ENCODE measurements around the gene PHACTR1.

PHACTR1 gene

GRCh38 chr6:12851123-12851695, 134.6 kb downstream of the PHACTR1 start:
- no peak for DNase-seq

DNA sequence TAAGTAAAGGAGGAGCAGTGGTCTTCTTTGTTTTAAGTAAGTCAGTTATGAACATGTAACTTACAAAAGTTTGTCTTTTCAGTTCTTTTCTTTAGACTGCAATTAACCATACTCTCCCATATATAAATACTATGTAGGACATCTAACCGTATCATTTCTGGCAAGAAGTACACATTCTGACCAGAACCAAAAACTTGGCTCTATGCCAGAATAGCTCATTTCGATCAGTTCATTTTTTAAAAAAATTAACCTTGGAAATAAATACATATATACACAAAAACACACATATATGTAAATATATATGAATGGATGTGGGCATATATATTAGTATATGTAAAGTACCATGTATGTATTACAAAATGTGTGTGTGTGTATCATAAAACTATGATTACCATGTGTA, 145.0 kb downstream of the PHACTR1 start:
- DNase-seq, result no peak

GRCh38 chr6:12865117-12865516, 148.6 kb downstream of the PHACTR1 start:
- no peak for DNase-seq

DNA sequence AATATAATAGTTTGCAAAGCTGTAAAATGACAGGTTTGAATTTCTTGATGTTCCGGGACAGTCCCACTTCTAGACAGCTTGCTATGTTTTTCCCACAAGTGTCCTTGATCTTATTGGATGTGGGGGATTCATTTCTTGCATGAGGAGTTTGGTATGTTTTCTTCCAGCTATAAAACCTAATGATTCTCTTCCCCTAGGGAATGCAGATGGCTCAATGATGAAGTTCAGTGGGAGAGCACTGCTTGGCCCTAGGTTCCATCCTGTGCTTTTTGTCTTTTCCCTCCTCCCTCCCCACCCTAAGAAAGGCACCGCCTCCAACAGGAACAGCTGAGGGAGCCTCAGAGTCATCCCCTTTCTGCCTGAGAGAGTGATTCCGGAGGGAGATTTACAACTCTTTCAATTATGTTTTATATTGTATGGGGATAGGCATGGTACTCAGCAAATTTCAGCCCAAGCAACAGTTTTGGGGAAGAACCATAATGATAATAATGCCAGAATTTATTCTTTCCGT, 149.2 kb downstream of the PHACTR1 start:
- no peak for DNase-seq

DNA sequence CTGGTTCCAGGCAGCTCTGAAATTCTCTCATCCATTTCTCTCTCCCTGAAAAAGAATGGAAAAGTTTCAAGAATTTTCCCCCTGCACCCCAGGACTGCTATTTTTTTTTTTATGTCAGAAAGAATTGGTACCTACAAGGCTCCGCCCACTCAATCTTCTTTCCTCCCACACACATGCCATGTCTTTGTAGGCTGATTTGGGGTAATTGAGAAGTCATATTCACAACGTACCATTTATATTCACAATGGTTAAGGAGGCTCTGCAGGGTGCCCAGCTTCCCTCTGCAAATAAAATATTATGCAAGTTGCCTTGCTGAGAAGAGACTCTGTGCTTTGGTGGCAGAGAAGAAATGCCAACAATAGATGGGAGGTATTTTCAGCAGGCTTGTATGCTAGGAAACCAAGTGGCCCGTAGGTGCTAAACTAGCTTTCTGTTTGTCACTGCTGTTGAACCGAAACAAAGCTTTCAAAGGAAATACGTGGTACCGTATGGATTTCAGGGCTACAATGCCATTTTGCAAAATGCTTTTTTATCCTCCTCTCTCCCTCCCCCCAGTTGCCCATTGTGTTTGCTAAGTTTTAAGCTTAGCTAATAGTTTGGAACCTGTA, 150.0 kb downstream of the PHACTR1 start:
- no peak for DNase-seq

DNA sequence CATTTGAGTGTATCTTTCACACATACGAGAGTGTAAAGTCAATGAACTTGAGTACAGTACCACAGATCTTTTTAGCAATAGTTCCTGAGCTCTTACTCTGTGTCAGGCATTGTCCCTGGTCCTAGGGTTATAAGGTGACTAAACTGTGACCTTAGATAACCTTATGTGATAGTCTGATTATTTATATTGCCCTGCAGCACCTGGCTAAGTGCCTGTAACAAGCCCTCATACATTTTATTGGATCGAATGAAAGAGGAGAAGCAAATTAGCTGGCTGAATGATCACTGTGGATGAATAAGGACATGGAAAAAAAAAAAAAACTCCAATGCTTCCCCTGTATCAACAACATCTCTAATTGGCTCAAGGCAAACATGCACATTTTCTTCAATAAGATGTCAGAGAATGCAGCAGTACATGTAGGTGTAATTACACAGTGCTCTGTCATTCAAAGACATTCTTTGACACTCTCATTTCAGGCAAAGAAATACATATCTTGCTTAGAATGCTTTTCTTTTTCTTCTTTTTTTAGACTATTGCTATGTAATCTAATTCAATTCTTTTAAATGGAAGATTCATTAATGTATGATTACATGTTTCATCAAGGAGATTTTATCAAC, 153.4 kb downstream of the PHACTR1 start:
- no peak for DNase-seq

GRCh38 chr6:12873691-12874090, 157.1 kb downstream of the PHACTR1 start:
- DNase-seq, result no peak

DNA sequence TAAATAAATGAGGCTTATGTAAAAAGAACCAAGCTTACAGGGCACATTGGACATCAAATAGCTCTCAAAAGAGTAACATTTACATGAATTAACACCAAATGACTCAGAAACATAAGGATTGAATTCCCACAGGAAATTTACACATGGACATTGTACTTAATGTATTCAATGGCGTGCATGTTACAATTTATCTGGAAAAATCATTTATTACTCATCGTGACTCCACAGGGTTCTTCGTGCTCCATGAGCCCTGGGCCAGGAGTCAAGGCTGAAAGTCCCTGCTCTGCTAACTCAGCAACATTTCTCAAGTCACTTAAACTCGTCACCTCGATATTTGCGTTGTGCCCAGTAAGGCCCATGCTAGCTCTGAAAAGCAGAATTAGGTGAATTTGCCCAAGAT, 158.5 kb downstream of the PHACTR1 start:
- no peak for DNase-seq

- no peak for DNase-seq
Measured at GRCh38 chr6:12878741-12879140, 162.2 kb downstream of the PHACTR1 start.

GRCh38 chr6:12882761-12883290, 166.3 kb downstream of the PHACTR1 start:
- no peak for DNase-seq

DNA sequence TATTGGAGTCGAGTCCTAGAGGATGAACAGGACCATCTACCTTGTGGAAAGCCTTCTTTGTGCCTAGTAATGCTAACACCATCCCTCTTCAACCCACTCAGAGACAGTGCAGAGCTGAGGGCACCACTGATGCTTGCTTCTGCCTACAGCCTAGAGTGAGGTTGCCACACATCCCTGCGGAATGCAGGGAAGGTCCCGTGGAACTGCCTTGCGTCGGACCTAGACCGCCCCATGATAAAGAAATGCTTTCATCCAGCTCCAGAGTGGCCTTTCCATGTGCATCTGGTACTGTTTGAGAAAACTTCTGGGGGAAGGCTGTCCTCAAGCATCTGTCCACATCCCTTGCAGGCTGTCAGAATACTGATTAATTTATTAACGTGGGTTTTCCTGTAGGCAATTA, 168.4 kb downstream of the PHACTR1 start:
- DNase-seq, result no peak

GRCh38 chr6:12886961-12887775, 170.6 kb downstream of the PHACTR1 start:
- no peak for DNase-seq

DNA sequence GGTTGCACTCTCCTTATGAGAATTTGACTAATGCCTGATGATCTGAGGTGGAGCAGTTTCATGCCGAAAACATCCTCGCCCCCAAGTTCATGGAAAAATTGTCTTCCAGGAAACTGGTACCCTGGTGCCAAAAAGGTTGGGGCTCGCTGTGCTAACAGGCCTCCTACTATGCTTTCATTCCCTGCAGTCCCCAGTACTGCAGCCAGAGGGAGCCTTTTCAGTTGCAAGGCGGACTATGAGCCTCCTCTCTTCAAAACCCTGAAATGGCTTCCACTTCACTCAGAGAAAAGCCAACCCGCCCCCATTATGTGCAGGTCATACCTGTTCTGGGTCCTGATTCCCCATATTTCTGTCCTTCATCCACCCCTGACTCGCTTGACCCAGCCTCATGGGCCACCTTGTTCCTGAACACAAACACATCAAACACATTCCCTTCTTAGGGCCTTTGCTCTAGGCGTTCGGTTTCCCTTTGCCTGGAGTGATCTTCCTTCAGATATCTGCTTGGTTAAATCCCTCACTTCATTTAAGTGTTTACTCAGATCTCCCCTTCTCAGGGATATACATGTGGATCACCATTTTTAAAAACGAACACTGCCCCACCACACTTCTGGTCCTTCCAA, 173.7 kb downstream of the PHACTR1 start:
- no peak for DNase-seq

GRCh38 chr6:12891595-12891994, 175.0 kb downstream of the PHACTR1 start:
- DNase-seq, result no peak

GRCh38 chr6:12892151-12892550, 175.6 kb downstream of the PHACTR1 start:
- no peak for DNase-seq

- DNase-seq, result no peak
Measured at GRCh38 chr6:12893036-12893435, 176.5 kb downstream of the PHACTR1 start.

- no peak for DNase-seq
Measured at GRCh38 chr6:12895721-12896120, 179.2 kb downstream of the PHACTR1 start.

DNA sequence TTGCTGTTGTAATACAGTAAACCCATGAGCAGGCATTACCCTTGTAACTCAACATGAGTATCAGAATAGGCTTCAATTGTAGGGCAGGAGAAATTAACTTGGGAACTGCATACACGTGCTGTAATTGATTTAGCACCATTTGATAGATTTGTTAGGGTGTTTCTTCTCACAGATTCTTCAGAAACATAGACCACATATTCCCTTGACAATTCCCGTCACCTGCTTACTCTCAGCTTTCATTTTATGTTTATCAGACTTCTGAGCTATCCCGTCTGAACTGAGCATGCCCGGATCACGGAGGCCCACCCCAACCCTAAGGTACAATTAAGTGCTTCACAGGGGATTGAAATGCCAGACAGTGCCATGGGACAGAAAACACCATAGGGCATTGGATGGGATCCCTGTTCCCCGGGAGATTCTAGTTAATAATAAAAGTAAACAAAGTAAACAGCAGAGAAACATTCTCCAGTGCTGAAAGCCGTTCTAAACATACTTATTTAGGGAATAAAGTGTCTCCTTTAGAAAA, 179.7 kb downstream of the PHACTR1 start:
- DNase-seq, result no peak

DNA sequence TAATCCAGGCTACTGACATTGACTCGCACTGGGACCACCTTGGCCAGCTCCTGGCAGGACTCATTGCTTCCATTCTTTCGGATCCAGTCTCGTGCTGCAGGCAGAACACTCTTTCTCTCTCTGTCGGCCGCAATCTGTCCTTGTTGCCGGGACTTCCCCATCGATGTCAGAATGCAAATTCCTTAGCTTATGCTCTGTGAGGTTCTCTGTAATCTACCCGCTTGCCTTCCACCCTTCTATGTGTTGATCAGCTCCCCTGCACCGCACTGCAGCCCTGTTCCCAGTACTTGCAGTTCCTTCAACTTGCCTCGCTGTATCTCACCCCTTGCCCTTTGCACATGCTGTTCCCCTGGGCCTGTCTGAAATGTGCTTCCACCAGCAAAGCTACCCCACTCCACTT, 182.0 kb downstream of the PHACTR1 start:
- DNase-seq, result no peak

DNA sequence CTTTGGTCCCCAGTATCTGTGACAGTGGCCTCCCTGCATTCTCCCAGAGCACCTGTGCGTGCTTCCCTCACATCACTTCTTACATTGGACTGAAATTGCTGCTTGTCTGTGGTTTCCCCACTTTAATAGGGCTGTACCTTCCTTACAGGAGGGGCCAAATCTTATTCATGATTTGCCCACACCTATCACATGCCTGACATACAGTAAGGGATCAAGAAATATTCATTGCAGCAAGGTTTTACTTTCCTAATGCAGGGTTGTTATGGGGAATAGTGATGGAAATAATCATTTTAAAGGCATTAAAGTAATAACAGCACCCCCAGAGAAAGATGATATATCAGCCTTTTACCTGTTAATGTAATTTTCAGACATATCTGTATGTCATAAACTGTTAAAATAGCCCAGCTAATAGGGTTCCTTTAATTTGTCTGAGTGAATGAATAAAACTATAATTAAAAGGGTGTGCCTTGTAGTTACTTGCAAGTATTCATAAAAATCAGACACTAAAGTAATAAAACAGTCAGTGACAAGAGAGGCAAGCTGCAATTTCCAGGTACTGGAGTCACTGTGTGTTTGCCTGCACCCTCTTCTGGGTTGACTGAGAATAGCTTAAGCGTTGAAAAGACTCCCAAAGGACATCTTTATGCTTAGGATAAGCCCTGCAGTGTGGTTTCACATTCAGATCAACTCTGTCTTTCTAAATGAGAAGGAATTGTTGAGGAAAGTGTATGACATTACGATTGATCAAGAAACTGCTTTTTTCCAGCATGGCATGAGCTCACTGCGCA, 182.7 kb downstream of the PHACTR1 start:
- no peak for DNase-seq

- no peak for DNase-seq
Measured at GRCh38 chr6:12903246-12903645, 186.7 kb downstream of the PHACTR1 start.

GRCh38 chr6:12909833-12910232, 193.3 kb downstream of the PHACTR1 start:
- no peak for DNase-seq

Measured in central memory CD4-positive, alpha-beta T cell (primary cell).